ENCODE results near the gene ELMO1.

GRCh38 chr7:36852931-36853330, 595.7 kb downstream of the ELMO1 start:
- TF ChIP-seq CTCF (IDR thresholded peaks at IDR 0.05) (no peak), POLR2A (IDR thresholded peaks at IDR 0.05) (no peak)

Measured in lower leg skin (tissue), 3 donors.